H9 (cell line): ENCODE results near the gene SEPTIN2. TPM values are rescaled to one million over a fixed set of nuclear protein-coding genes. Genes with fewer than 3 reads are reported as not detected.

Experiments used
- DNase-seq: peaks from one replicate; pipeline ENCODE4 v3.0.0-alpha.2; 2017
- H2AFZ ChIP-seq: one replicate; pipeline ENCODE4 v1.6.1; 2013; ENCODE audit warnings: mild to moderate bottlenecking, low read length, control low read depth, moderate library complexity
- H2AK5ac ChIP-seq: 2 replicates; pipeline ENCODE4 v1.6.1; 2013; ENCODE audit warnings: low read length, control low read depth, mixed read lengths; ENCODE audit not compliant: insufficient read length
- H2BK120ac ChIP-seq: one replicate; pipeline ENCODE4 v1.6.1; 2013; ENCODE audit warnings: low read depth, mild to moderate bottlenecking, low read length, control low read depth, inconsistent platforms; ENCODE audit not compliant: poor library complexity, severe bottlenecking
- H2BK12ac ChIP-seq: 2 replicates; pipeline ENCODE4 v1.6.1; 2013; ENCODE audit warnings: low read length, control low read depth, mixed read lengths, low read depth; ENCODE audit not compliant: insufficient read length
- H2BK15ac ChIP-seq: 2 replicates; pipeline ENCODE4 v1.6.1; 2013; ENCODE audit warnings: low read depth, low read length, control low read depth
- H2BK20ac ChIP-seq: one replicate; pipeline ENCODE4 v1.6.1; 2013; ENCODE audit warnings: low read depth, mild to moderate bottlenecking, low read length, control low read depth, inconsistent platforms; ENCODE audit not compliant: poor library complexity, severe bottlenecking
- H2BK5ac ChIP-seq: 2 replicates; pipeline ENCODE4 v1.6.1; 2013; ENCODE audit warnings: low read length, control low read depth, mixed read lengths; ENCODE audit not compliant: insufficient read length
- H3K14ac ChIP-seq: 2 replicates; pipeline ENCODE4 v1.6.1; 2013; ENCODE audit warnings: low read length, control low read depth; ENCODE audit not compliant: insufficient read depth
- H3K18ac ChIP-seq: 2 replicates; pipeline ENCODE4 v1.6.1; 2013; ENCODE audit warnings: low read depth, mild to moderate bottlenecking, mixed read lengths, low read length, control low read depth; ENCODE audit not compliant: insufficient read length
- H3K23ac ChIP-seq: 2 replicates; pipeline ENCODE4 v1.6.1; 2013; ENCODE audit warnings: low read length, control low read depth, mixed read lengths, low read depth; ENCODE audit not compliant: insufficient read length
- H3K23me2 ChIP-seq: 2 replicates; pipeline ENCODE4 v1.6.1; 2013; ENCODE audit warnings: low read depth, mild to moderate bottlenecking, mixed read lengths, low read length, control low read depth; ENCODE audit not compliant: insufficient read length, poor library complexity, severe bottlenecking
- H3K27ac ChIP-seq: 2 replicates; pipeline ENCODE4 v1.5.1; 2013; ENCODE audit warnings: low read length, control low read depth, mixed read lengths, low read depth; ENCODE audit not compliant: insufficient read length
- H3K27me3 ChIP-seq: 2 replicates; pipeline ENCODE4 v1.6.1; 2013; ENCODE audit warnings: low read length, control low read depth, inconsistent platforms; ENCODE audit not compliant: insufficient read depth
- H3K4ac ChIP-seq: 2 replicates; pipeline ENCODE4 v1.6.1; 2013; ENCODE audit warnings: low read depth, mild to moderate bottlenecking, control low read depth, inconsistent platforms, low read length, moderate library complexity
- H3K4me1 ChIP-seq: 2 replicates; pipeline ENCODE4 v1.6.1; 2013; ENCODE audit warnings: low read length, control low read depth, inconsistent platforms; ENCODE audit not compliant: insufficient read depth
- H3K4me2 ChIP-seq: 2 replicates; pipeline ENCODE4 v1.6.1; 2013; ENCODE audit warnings: low read length, control low read depth, mixed read lengths; ENCODE audit not compliant: insufficient read length, insufficient read depth
- H3K56ac ChIP-seq: 2 replicates; pipeline ENCODE4 v1.6.1; 2013; ENCODE audit warnings: low read depth, mild to moderate bottlenecking, mixed read lengths, low read length, control low read depth; ENCODE audit not compliant: insufficient read length
- H3K79me1 ChIP-seq: 2 replicates; pipeline ENCODE4 v1.6.1; 2013; ENCODE audit warnings: low read depth, mild to moderate bottlenecking, moderate library complexity, low read length, control low read depth, inconsistent platforms; ENCODE audit not compliant: insufficient read depth, poor library complexity, severe bottlenecking
- H3K79me2 ChIP-seq: 2 replicates; pipeline ENCODE4 v1.6.1; 2013; ENCODE audit warnings: low read length, control low read depth, inconsistent platforms; ENCODE audit not compliant: insufficient read depth
- H3K9ac ChIP-seq: 2 replicates; pipeline ENCODE4 v1.6.1; 2013; ENCODE audit warnings: low read length, control low read depth, mixed read lengths; ENCODE audit not compliant: insufficient read length; ENCODE audit errors: extremely low read depth
- H3K9me3 ChIP-seq: one replicate; pipeline ENCODE4 v1.6.1; 2013; ENCODE audit warnings: low read depth, low read length, inconsistent platforms; ENCODE audit not compliant: control insufficient read depth
- H3T11ph ChIP-seq: one replicate; pipeline ENCODE4 v1.6.1; 2013; ENCODE audit warnings: mild to moderate bottlenecking, low read length, control low read depth, inconsistent platforms
- H4K20me1 ChIP-seq: one replicate; pipeline ENCODE4 v1.6.1; 2013; ENCODE audit not compliant: control insufficient read depth, insufficient read length, insufficient read depth
- H4K5ac ChIP-seq: 2 replicates; pipeline ENCODE4 v1.6.1; 2013; ENCODE audit warnings: low read depth, mild to moderate bottlenecking, mixed read lengths, low read length, control low read depth; ENCODE audit not compliant: insufficient read length
- H4K8ac ChIP-seq: replicated peaks from 2 replicates; pipeline ENCODE4 v1.6.1; 2013; ENCODE audit warnings: low read length, control low read depth, mixed read lengths, low read depth; ENCODE audit not compliant: insufficient read length
- H4K91ac ChIP-seq: 2 replicates; pipeline ENCODE4 v1.6.1; 2013; ENCODE audit warnings: low read depth, mild to moderate bottlenecking, moderate library complexity, mixed read lengths, low read length, control low read depth; ENCODE audit not compliant: insufficient read length
- H3K27ac Mint-ChIP-seq, 3 experiments: 2 replicates in 2 of 3; 3 replicates in 1 of 3; pipeline ENCODE4 v1.8.0; 2020 to 2021; ENCODE audit warnings: mixed read lengths in 3 of 3, mild to moderate bottlenecking in 1 of 3, moderate library complexity in 1 of 3
- H3K27me3 Mint-ChIP-seq: 2 replicates; pipeline ENCODE4 v1.8.0; 2021; ENCODE audit warnings: low read depth, mild to moderate bottlenecking, moderate library complexity, mixed read lengths
- H3K36me3 Mint-ChIP-seq, 3 experiments: 2 replicates in 2 of 3; 3 replicates in 1 of 3; pipeline ENCODE4 v1.8.0; 2020 to 2021; ENCODE audit warnings: low read depth in 3 of 3, mixed read lengths in 3 of 3; ENCODE audit not compliant: insufficient read depth in 1 of 3
- H3K4me1 Mint-ChIP-seq, 2 experiments: 2 replicates each; pipeline ENCODE4 v1.8.0; 2020; ENCODE audit warnings: mixed read lengths in 2 of 2
- H3K4me3 Mint-ChIP-seq, 2 experiments: 2 replicates in 1 of 2; 3 replicates in 1 of 2; pipeline ENCODE4 v1.8.0; 2020 to 2021; ENCODE audit warnings: mild to moderate bottlenecking in 2 of 2, mixed read lengths in 2 of 2, moderate library complexity in 1 of 2
- H3K9me3 Mint-ChIP-seq, 2 experiments: 2 replicates in 1 of 2; 3 replicates in 1 of 2; pipeline ENCODE4 v1.8.0; 2020; ENCODE audit warnings: mild to moderate bottlenecking in 2 of 2, mixed read lengths in 2 of 2, moderate library complexity in 1 of 2
- WGBS: extraction: QIAGEN DNeasy Blood & Tissue Kit; methylation state at CpG from one replicate; pipeline ENCODE4 v1.1.7; 2013; ENCODE audit warnings: missing lambda C conversion rate, low lambda C conversion rate, mixed read lengths; ENCODE audit not compliant: insufficient read length; ENCODE audit errors: extremely low coverage; 5-methylcytosine and 5-hydroxymethylcytosine counted together
- total RNA-seq: library from RNA; stranded (reverse); gene quantifications from 2 replicates; pipeline ENCODE4 v1.2.1, GENCODE V29; 2021
- TF ChIP-seq, protein P1 (sequence below): fragments of 200-600 bp; sonication (generic); conservative IDR thresholded peaks from 3 replicates; pipeline ENCODE4 v1.8.0; 2021; ENCODE audit warnings: antibody characterized with exemption, mild to moderate bottlenecking

The SEPTIN2 gene
- total RNA-seq, 1 experiment from 2014 or later: 385 TPM

DNA sequence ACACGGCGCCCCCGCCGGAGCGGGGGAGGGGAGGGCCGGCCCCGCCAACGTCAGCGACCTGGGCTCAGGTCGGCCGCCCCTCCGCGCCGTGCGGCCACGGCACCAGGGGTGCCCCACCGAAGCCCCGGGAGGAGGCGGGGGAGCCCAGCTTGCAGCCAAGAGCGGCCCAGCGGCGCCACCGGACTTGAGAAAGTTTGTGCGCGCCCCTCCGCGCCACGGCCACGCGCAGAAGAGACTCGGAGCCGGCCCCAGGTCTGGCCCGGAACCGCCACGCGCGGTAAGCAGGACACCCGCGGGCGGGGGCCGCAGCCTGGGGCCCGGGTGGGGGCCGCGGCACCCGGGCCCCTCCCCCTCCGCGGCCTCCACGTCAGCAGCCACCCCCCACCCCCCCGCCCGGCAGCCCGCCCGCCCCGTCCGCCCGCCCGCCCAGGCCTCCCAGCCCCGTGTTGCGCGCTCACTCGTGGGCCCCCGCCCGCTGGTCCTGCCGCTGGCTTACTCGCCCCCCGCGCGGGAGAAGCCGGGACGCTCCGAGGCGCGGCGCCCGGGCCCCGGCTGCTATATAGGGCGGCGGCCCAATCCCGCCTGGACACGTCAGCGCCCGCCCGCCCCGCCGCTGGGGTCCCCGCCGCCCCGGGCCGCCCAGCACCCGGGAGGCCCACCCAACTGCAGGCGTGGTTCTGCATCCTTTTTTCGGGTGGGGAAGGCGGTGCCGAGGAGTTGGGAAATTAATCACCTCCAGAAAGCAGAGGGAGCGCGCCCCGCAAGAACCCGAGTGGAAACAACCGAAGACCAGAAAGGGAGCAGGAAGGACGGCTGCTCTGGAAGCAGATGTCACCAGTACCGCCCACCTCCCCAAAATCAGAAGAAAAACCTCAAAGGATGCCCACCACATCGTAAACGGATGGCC, 43.2 kb upstream of the SEPTIN2 start:
- WGBS: no CpG with 5 or more reads among the region's 102 CpGs
- no peak overlapping the region for H3K18ac ChIP-seq
- H3K9me3 ChIP-seq: no peaks in the 10 kb centered on the region
- no peak overlapping the region for H3K4ac ChIP-seq
- Mint-ChIP-seq H3K36me3 (peaks cover 5 to 15% (median 9%) of the 10 kb centered on the region in 3 experiments; a peak in 6 of 7 replicates), H3K27ac (no peak overlapping the region), H3K4me1 (peaks cover 28 to 41% of the 10 kb centered on the region in 2 experiments), H3K27me3 (no peaks in the 10 kb centered on the region), H3K9me3 (no peaks in the 10 kb centered on the region; a peak in 1 of 5 replicates), H3K4me3 (peak overlapping the region; percentile 64 to 82)
- no peak overlapping the region for H2BK120ac ChIP-seq
- TF ChIP-seq, protein P1, sequence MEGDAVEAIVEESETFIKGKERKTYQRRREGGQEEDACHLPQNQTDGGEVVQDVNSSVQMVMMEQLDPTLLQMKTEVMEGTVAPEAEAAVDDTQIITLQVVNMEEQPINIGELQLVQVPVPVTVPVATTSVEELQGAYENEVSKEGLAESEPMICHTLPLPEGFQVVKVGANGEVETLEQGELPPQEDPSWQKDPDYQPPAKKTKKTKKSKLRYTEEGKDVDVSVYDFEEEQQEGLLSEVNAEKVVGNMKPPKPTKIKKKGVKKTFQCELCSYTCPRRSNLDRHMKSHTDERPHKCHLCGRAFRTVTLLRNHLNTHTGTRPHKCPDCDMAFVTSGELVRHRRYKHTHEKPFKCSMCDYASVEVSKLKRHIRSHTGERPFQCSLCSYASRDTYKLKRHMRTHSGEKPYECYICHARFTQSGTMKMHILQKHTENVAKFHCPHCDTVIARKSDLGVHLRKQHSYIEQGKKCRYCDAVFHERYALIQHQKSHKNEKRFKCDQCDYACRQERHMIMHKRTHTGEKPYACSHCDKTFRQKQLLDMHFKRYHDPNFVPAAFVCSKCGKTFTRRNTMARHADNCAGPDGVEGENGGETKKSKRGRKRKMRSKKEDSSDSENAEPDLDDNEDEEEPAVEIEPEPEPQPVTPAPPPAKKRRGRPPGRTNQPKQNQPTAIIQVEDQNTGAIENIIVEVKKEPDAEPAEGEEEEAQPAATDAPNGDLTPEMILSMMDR: no peak
- no peak overlapping the region for H4K8ac ChIP-seq
- H4K91ac ChIP-seq: no peak overlapping the region
- no peak overlapping the region for H2AK5ac ChIP-seq
- no peak overlapping the region for H2BK15ac ChIP-seq
- peak; percentile 45 for DNase-seq
- H3K27me3 ChIP-seq: no peaks in the 10 kb centered on the region
- H3K56ac ChIP-seq: no peak overlapping the region
- H3K14ac ChIP-seq: peak overlapping the region; percentile 11; the same call in 1 of the 2 replicates
- H3K4me1 ChIP-seq: no peaks in the 10 kb centered on the region; the same call in 1 of the 2 replicates
- H3K9ac ChIP-seq: peak overlapping the region; percentile 16
- H3K79me1 ChIP-seq: peaks cover 8% of the 10 kb centered on the region
- H3K79me2 ChIP-seq: peaks cover 15% of the 10 kb centered on the region; the same call in 1 of the 2 replicates
- H2BK5ac ChIP-seq: no peak overlapping the region
- no peak overlapping the region for H3T11ph ChIP-seq
- H3K23ac ChIP-seq: no peak overlapping the region
- no peak overlapping the region for H2AFZ ChIP-seq
- no peak overlapping the region for H3K27ac ChIP-seq
- H2BK20ac ChIP-seq: no peak overlapping the region
- H3K4me2 ChIP-seq: peak overlapping the region; percentile 60
- peaks cover 2% of the 10 kb centered on the region for H4K20me1 ChIP-seq
- H2BK12ac ChIP-seq: no peak overlapping the region
- peaks cover 6% of the 10 kb centered on the region for H3K23me2 ChIP-seq
- H4K5ac ChIP-seq: no peak overlapping the region
